Left ventricle myocardium inferior (tissue), 1 donor: ENCODE results near the gene UXS1. TPM values are rescaled to one million over a fixed set of nuclear protein-coding genes. Genes with fewer than 3 reads are reported as not detected.

ENCODE experiments used
- DNase-seq: peaks from one replicate; pipeline ENCODE4 v3.0.0-alpha.2; 2020
- H3K27ac ChIP-seq: fragments of 200-600 bp; replicated peaks from 2 replicates; pipeline ENCODE4 v1.8.0; 2021
- H3K27me3 ChIP-seq: fragments of 200-600 bp; 2 replicates; pipeline ENCODE4 v1.8.0; 2021; ENCODE audit warnings: low read depth
- H3K36me3 ChIP-seq: fragments of 200-600 bp; 2 replicates; pipeline ENCODE4 v1.8.0; 2021
- H3K4me1 ChIP-seq: fragments of 200-600 bp; 2 replicates; pipeline ENCODE4 v1.8.0; 2021
- H3K4me3 ChIP-seq: fragments of 200-600 bp; 2 replicates; pipeline ENCODE4 v1.8.0; 2021; ENCODE audit warnings: mild to moderate bottlenecking, moderate library complexity
- H3K9me3 ChIP-seq: fragments of 200-600 bp; replicated peaks from 2 replicates; pipeline ENCODE4 v1.8.0; 2021
- CTCF ChIP-seq: fragments of 200-600 bp; IDR thresholded peaks from 2 replicates; pipeline ENCODE4 v1.8.0; 2021; ENCODE audit warnings: antibody characterized with exemption, mild to moderate bottlenecking, borderline replicate concordance
- intact Hi-C: fragments of 100-400 bp; cut with micrococcal nuclease; formaldehyde crosslinking; loops from one replicate; pipeline ENCODE4 v1.11.0; 2022
- total RNA-seq: library from RNA; stranded (reverse); fragmentation: NEBNext Ultra II Directional; extraction: Animal tissue kit (Norgen Biotek cat#: 25700); gene quantifications from one replicate; pipeline ENCODE4 v1.2.1, GENCODE V29; 2021
- donor health status: DM: no; HTN: yes; CAD: no; lungs with severe emphysema.

The UXS1 gene
- total RNA-seq, 1 donor from 2014 or later, result 26.7 TPM

DNA sequence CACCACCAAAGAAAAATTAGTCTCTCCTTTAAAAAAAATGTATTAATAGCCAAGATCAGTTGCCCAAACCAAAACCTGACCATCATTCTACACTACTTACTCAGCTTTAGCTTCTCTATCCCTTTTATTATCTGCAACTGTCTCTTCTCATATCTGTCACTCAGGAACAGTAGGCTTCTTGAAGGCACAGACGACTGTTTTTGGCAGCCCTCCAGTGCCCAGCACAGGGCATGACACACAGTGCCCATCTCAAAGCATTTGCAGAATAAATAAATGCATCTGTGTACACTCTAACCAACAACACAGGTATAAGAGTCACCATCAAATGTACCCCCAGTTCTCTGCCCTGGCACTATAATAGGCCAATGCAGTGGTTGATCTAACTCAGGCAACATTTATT, 117.2 kb downstream of the UXS1 start:
- no peak overlapping the region for H3K27ac ChIP-seq
- no peaks in the 10 kb centered on the region for H3K36me3 ChIP-seq
- H3K4me3 ChIP-seq, result no peak overlapping the region
- DNase-seq, result no peak
- TF ChIP-seq CTCF, result no peak
- peaks cover 7% of the 10 kb centered on the region for H3K4me1 ChIP-seq
- intact Hi-C loops, result no loop called here
- H3K9me3 ChIP-seq, result no peaks in the 10 kb centered on the region
- H3K27me3 ChIP-seq, result no peaks in the 10 kb centered on the region

DNA sequence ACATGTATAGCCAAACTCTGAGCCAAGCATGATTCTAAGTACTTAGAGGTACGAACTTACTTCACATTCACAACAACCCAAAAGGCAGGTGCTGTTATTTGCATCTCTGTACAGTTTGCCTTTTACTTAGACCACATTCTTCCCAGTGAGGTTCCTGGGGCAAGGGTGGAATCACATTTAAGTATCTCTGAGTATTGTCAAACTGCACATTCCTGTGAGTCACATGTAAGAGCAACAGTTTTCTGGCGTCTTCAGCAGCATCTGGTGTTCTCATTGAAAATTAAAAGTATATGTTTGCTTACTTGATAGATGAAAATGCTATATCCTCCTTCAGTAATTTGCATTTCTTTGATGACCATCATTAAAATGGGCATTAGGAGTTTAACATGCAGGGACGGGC, 119.1 kb downstream of the UXS1 start:
- TF ChIP-seq CTCF, result no peak
- no peak overlapping the region for H3K4me3 ChIP-seq
- no peaks in the 10 kb centered on the region for H3K27me3 ChIP-seq
- DNase-seq, result no peak
- H3K9me3 ChIP-seq, result no peaks in the 10 kb centered on the region
- no peaks in the 10 kb centered on the region for H3K36me3 ChIP-seq
- intact Hi-C loops, result no loop called here
- no peak overlapping the region for H3K27ac ChIP-seq
- H3K4me1 ChIP-seq, result peaks cover 7% of the 10 kb centered on the region

GRCh38 chr2:106073678-106074406, 120.3 kb downstream of the UXS1 start:
- intact Hi-C loops, result no loop called here
- Histone ChIP-seq H3K4me1 (peaks cover 7% of the 10 kb centered on the region), H3K27ac (no peak overlapping the region), H3K9me3 (no peaks in the 10 kb centered on the region), H3K27me3 (no peaks in the 10 kb centered on the region), H3K4me3 (no peak overlapping the region), H3K36me3 (no peaks in the 10 kb centered on the region)
- no peak for DNase-seq
- TF ChIP-seq CTCF, result no peak

DNA sequence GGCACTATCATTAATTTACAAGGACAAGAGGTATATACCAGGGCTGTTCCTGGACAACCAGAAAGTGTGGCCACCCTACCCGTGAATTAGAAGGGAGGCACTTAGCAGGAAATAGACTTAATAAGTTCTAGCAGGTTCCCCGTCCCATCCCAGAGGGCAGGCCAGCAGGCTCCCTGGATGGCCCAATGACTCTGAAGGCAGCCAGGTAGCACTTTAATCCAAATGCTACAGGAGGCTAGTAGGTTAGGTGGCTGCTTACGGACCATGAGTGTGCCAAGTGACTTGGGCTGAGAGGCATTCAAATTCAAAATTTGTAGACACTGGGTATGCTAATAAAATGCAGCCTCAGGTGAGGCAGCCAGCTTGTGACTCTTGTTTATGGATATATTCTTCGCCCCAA, 123.9 kb downstream of the UXS1 start:
- H3K27ac ChIP-seq, result no peak overlapping the region
- H3K4me1 ChIP-seq, result peaks cover 18% of the 10 kb centered on the region
- H3K4me3 ChIP-seq, result no peak overlapping the region
- H3K27me3 ChIP-seq, result peaks cover 15% of the 10 kb centered on the region
- no peaks in the 10 kb centered on the region for H3K9me3 ChIP-seq
- TF ChIP-seq CTCF, result no peak
- no peak for DNase-seq
- intact Hi-C loops, result no loop called here
- no peaks in the 10 kb centered on the region for H3K36me3 ChIP-seq

- DNase-seq, result no peak
- H3K4me3 ChIP-seq, result no peak overlapping the region
- TF ChIP-seq CTCF, result no peak
- peaks cover 15% of the 10 kb centered on the region for H3K27me3 ChIP-seq
- peaks cover 14% of the 10 kb centered on the region for H3K4me1 ChIP-seq
- no peaks in the 10 kb centered on the region for H3K9me3 ChIP-seq
- intact Hi-C loops, result no loop called here
- H3K36me3 ChIP-seq, result no peaks in the 10 kb centered on the region
- H3K27ac ChIP-seq, result no peak overlapping the region
Measured at GRCh38 chr2:106068451-106068850, 125.7 kb downstream of the UXS1 start.
